H1 (cell line): Measurements from ENCODE around the gene USP10. TPM values are rescaled to one million over a fixed set of nuclear protein-coding genes. Genes with fewer than 3 reads are reported as not detected.

Source experiments
- CTCF ChIP-seq, 3 experiments: IDR thresholded peaks; 1 replicate in 2 of 3; 2 replicates in 1 of 3; pipeline versions ENCODE4 v1.5.1 to v1.6.1; 2011; ENCODE audit warnings: low read length in 3 of 3, mild to moderate bottlenecking in 3 of 3, inconsistent platforms in 2 of 3, low read depth in 1 of 3, moderate library complexity in 1 of 3; ENCODE audit not compliant: insufficient read depth in 1 of 3; ENCODE audit errors: control extremely low read depth in 1 of 3
- KDM5A ChIP-seq: fragments of 200-600 bp; IDR thresholded peaks from 2 replicates; pipeline ENCODE4 v1.7.1; 2012; ENCODE audit warnings: mild to moderate bottlenecking, low read length, inconsistent platforms, mixed read lengths
- SRF ChIP-seq: IDR thresholded peaks from 2 replicates; pipeline ENCODE4 v1.6.1; 2011; ENCODE audit warnings: mild to moderate bottlenecking, low read depth, low read length, moderate library complexity
- USF2 ChIP-seq: IDR thresholded peaks from 2 replicates; pipeline ENCODE4 v1.6.1; 2011; ENCODE audit warnings: low read length, improper control_type of control experiment
- YY1 ChIP-seq: IDR thresholded peaks from 2 replicates; pipeline ENCODE4 v1.6.1; 2011; ENCODE audit warnings: low read depth, mild to moderate bottlenecking, low read length
- polyA plus RNA-seq, 7 experiments: library from polyadenylated mRNA; depleted of rRNA in 3 of 7; stranded (reverse) in 5 of 7; unstranded in 2 of 7; fragments of >200 nt in 5 of 7; fragments of 200-250 nt in 2 of 7; gene quantifications; 1 replicate in 5 of 7; 2 replicates in 1 of 7; 4 replicates in 1 of 7; pipeline versions ENCODE4 v1.2.1 to v1.2.3, GENCODE V29; 2011 to 2013; ENCODE audit warnings: missing spikeins in 2 of 7, mixed read lengths in 2 of 7
- total RNA-seq: library from RNA; stranded (reverse); fragmentation: NEBNext Ultra II Directional; extraction: Animal tissue kit (Norgen Biotek cat#: 25700); gene quantifications from 2 replicates; pipeline ENCODE4 v1.2.1, GENCODE V29; 2021

USP10 gene
- total and polyA plus RNA-seq, 2 of the 8 experiments (the other 6 are each of a cell fraction or from before 2014, with no cell fraction given), result 171 to 195 TPM

DNA sequence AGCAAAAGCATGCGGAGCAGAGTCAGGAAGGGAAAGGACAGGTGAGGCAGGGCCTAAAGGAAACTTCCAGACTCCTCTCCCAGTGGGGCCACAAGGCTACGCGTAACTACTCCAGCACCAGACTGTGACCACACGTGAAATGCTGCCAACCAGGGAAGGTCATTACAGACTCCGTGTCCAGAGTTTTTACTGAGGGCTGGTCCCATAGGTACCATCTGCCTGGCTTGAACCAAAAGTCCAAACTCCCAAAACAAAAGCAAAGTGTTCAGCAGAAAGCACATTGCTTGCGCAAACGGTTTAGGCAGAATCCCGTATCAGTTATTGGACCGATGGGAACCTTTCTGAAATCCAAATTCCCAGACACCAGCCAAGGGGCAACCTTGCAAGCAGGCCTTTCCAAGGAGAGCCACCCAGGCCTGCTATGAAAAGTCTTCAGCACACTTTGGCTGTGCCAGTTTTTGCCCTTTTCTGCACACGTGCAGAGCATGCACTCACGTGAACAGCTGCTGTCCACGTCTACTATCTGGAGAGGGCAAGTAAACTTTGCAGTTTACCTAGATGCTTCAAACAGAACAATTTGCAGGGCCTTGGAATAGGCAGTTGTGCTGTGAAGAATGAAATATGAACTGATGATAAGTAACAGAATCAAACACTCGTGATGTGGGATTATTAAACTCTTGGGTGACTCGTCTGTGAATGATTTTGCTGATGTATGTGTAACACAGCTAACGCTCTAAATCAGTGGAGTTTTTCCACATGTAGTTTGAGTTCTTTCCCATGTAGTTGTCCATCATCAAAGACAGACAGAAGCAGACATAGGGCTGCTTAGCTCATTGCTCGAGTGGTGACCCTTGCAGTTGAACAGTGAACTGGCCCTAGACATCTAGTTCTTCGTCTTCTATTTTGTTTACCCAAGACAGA is 61.9 kb downstream of the USP10 start (continued):
- TF ChIP-seq CTCF (IDR thresholded peaks at IDR 0.05; ENCODE audit: control extremely low read depth in 1 of 3, insufficient read depth in 1 of 3, low read depth in 1 of 3, low read length in 3 of 3) (no peak), KDM5A (no peak), YY1 (no peak), SRF (no peak), USF2 (no peak)
